C4-2B (cell line): ENCODE data around the gene VCAM1.

Experiments
- H3K27ac ChIP-seq: fragments of 450-650 bp; 2 replicates; pipeline ENCODE4 v1.5.1; 2017
- ZFX ChIP-seq: fragments of 450-650 bp; IDR thresholded peaks from 2 replicates; pipeline ENCODE4 v1.6.1; 2017
- TF ChIP-seq, protein P1 (sequence below): fragments of 450-650 bp; conservative IDR thresholded peaks from 2 replicates; pipeline ENCODE4 v1.5.1; 2017; ENCODE audit warnings: mild to moderate bottlenecking

VCAM1 gene

GRCh38 chr1:100736746-100737145 lies 17.2 kb downstream of the VCAM1 start:
- TF ChIP-seq, protein P1, sequence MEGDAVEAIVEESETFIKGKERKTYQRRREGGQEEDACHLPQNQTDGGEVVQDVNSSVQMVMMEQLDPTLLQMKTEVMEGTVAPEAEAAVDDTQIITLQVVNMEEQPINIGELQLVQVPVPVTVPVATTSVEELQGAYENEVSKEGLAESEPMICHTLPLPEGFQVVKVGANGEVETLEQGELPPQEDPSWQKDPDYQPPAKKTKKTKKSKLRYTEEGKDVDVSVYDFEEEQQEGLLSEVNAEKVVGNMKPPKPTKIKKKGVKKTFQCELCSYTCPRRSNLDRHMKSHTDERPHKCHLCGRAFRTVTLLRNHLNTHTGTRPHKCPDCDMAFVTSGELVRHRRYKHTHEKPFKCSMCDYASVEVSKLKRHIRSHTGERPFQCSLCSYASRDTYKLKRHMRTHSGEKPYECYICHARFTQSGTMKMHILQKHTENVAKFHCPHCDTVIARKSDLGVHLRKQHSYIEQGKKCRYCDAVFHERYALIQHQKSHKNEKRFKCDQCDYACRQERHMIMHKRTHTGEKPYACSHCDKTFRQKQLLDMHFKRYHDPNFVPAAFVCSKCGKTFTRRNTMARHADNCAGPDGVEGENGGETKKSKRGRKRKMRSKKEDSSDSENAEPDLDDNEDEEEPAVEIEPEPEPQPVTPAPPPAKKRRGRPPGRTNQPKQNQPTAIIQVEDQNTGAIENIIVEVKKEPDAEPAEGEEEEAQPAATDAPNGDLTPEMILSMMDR = no peak
- no peak for TF ChIP-seq ZFX
- H3K27ac ChIP-seq = no peak overlapping the region

DNA sequence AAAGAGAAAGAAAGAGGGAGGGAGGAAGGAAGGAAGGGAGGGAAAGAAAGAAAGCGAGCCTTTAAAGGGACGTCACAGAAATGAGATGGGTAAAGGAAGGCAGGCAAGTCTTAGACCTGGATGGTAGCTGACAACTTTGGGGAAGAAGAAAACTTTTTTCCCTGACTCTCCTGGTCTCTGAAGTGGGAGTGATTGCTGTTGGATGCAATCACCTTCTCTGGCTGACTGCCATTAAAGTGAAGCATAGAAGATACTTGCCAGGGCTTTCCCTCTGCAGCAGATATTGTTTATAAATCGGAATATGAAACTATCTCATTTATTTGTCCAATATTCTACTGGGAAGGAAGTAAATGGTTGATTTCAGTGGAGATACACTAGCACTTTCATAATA lies 27.0 kb downstream of the VCAM1 start:
- H3K27ac ChIP-seq = no peak overlapping the region
- TF ChIP-seq, protein P1 = no peak
- TF ChIP-seq ZFX = no peak

- no peak overlapping the region for H3K27ac ChIP-seq
- TF ChIP-seq, protein P1 = no peak
- no peak for TF ChIP-seq ZFX
Measured at GRCh38 chr1:100747771-100748170, 28.2 kb downstream of the VCAM1 start.

DNA sequence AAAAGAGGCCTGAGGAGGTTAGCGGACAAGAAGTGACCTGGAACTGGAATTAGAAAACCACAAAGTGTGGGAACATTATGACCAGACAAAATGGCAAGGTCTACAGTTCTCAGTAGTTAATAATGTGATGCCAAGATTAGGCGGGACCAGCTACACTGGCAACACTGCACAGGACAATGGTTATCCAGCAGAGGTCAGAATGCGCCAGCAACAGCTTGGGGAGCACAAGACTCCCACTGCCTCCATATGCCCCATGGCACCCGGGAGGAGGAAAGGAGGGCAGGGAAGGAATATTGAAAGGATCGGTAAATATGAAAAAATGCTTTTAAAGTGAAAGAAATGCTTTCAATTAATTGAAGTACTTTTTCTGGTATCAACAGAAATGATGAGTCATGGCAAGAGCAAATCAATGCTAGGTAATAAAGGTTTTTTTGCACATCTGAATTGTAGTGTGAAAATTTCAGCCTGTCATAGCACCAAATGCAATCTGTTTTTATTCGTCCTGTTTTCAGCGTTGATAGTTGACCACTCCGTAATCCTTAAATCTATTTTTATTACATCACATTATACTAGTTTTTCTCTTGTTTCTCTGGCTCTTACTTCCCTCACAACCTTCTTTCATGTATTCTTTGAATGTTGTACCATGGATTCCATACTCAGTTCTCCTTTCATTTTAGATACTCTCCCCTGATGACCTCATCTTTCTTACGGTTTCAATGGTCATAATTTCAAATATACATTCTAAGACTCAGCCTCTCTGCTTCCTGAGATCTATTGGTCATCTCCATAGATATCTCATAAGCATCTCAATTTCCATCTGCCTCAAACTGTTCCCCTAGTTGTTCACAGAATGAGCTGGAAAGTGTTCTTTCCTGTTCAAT lies 30.7 kb downstream of the VCAM1 start:
- TF ChIP-seq, protein P1 = peak; percentile 12; the same call in 1 of the 2 replicates
- no peak for TF ChIP-seq ZFX
- H3K27ac ChIP-seq = no peak overlapping the region

DNA sequence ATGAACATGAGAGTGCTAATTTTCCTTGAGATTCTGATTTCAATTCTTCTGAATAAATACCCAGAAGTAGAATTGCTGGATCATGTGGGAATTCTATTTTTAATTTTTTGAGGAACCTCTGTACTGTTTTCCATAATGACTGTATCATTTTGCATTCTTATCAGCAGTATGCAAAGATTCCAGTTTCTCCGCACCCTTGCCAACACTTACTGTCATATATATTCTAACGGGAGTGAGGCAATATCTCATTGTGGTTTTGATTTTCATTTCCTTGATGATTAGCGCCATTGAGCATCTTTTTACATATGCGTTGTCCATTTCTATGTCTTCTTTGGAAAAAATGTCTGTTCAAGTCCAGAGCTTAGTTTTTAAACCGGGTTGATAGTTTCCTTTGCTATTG lies 33.2 kb downstream of the VCAM1 start:
- TF ChIP-seq ZFX = no peak
- TF ChIP-seq, protein P1 = no peak

GRCh38 chr1:100757946-100758345 lies 38.4 kb downstream of the VCAM1 start:
- TF ChIP-seq, protein P1 = no peak
- TF ChIP-seq ZFX = no peak
- no peak overlapping the region for H3K27ac ChIP-seq

More for the DNA sequence above, 33.2 kb downstream of the VCAM1 start:
- no peak overlapping the region for H3K27ac ChIP-seq

GRCh38 chr1:100759188-100759587 lies 39.6 kb downstream of the VCAM1 start:
- no peak overlapping the region for H3K27ac ChIP-seq
- no peak for TF ChIP-seq ZFX
- TF ChIP-seq, protein P1 = no peak
